H9 (cell line): Measurements from ENCODE around the gene CNDP1. TPM values are rescaled to one million over a fixed set of nuclear protein-coding genes. Genes with fewer than 3 reads are reported as not detected.

Experiments used
- DNase-seq: peaks from one replicate; pipeline ENCODE4 v3.0.0-alpha.2; 2017
- H2AFZ ChIP-seq: one replicate; pipeline ENCODE4 v1.6.1; 2013; ENCODE audit warnings: mild to moderate bottlenecking, low read length, control low read depth, moderate library complexity
- H2AK5ac ChIP-seq: 2 replicates; pipeline ENCODE4 v1.6.1; 2013; ENCODE audit warnings: low read length, control low read depth, mixed read lengths; ENCODE audit not compliant: insufficient read length
- H2BK120ac ChIP-seq: one replicate; pipeline ENCODE4 v1.6.1; 2013; ENCODE audit warnings: low read depth, mild to moderate bottlenecking, low read length, control low read depth, inconsistent platforms; ENCODE audit not compliant: poor library complexity, severe bottlenecking
- H2BK12ac ChIP-seq: 2 replicates; pipeline ENCODE4 v1.6.1; 2013; ENCODE audit warnings: low read length, control low read depth, mixed read lengths, low read depth; ENCODE audit not compliant: insufficient read length
- H2BK15ac ChIP-seq: 2 replicates; pipeline ENCODE4 v1.6.1; 2013; ENCODE audit warnings: low read depth, low read length, control low read depth
- H2BK20ac ChIP-seq: one replicate; pipeline ENCODE4 v1.6.1; 2013; ENCODE audit warnings: low read depth, mild to moderate bottlenecking, low read length, control low read depth, inconsistent platforms; ENCODE audit not compliant: poor library complexity, severe bottlenecking
- H2BK5ac ChIP-seq: 2 replicates; pipeline ENCODE4 v1.6.1; 2013; ENCODE audit warnings: low read length, control low read depth, mixed read lengths; ENCODE audit not compliant: insufficient read length
- H3K14ac ChIP-seq: 2 replicates; pipeline ENCODE4 v1.6.1; 2013; ENCODE audit warnings: low read length, control low read depth; ENCODE audit not compliant: insufficient read depth
- H3K18ac ChIP-seq: 2 replicates; pipeline ENCODE4 v1.6.1; 2013; ENCODE audit warnings: low read depth, mild to moderate bottlenecking, mixed read lengths, low read length, control low read depth; ENCODE audit not compliant: insufficient read length
- H3K23ac ChIP-seq: 2 replicates; pipeline ENCODE4 v1.6.1; 2013; ENCODE audit warnings: low read length, control low read depth, mixed read lengths, low read depth; ENCODE audit not compliant: insufficient read length
- H3K23me2 ChIP-seq: 2 replicates; pipeline ENCODE4 v1.6.1; 2013; ENCODE audit warnings: low read depth, mild to moderate bottlenecking, mixed read lengths, low read length, control low read depth; ENCODE audit not compliant: insufficient read length, poor library complexity, severe bottlenecking
- H3K27ac ChIP-seq: 2 replicates; pipeline ENCODE4 v1.5.1; 2013; ENCODE audit warnings: low read length, control low read depth, mixed read lengths, low read depth; ENCODE audit not compliant: insufficient read length
- H3K27me3 ChIP-seq: 2 replicates; pipeline ENCODE4 v1.6.1; 2013; ENCODE audit warnings: low read length, control low read depth, inconsistent platforms; ENCODE audit not compliant: insufficient read depth
- H3K4ac ChIP-seq: 2 replicates; pipeline ENCODE4 v1.6.1; 2013; ENCODE audit warnings: low read depth, mild to moderate bottlenecking, control low read depth, inconsistent platforms, low read length, moderate library complexity
- H3K4me1 ChIP-seq: 2 replicates; pipeline ENCODE4 v1.6.1; 2013; ENCODE audit warnings: low read length, control low read depth, inconsistent platforms; ENCODE audit not compliant: insufficient read depth
- H3K4me2 ChIP-seq: 2 replicates; pipeline ENCODE4 v1.6.1; 2013; ENCODE audit warnings: low read length, control low read depth, mixed read lengths; ENCODE audit not compliant: insufficient read length, insufficient read depth
- H3K56ac ChIP-seq: 2 replicates; pipeline ENCODE4 v1.6.1; 2013; ENCODE audit warnings: low read depth, mild to moderate bottlenecking, mixed read lengths, low read length, control low read depth; ENCODE audit not compliant: insufficient read length
- H3K79me1 ChIP-seq: 2 replicates; pipeline ENCODE4 v1.6.1; 2013; ENCODE audit warnings: low read depth, mild to moderate bottlenecking, moderate library complexity, low read length, control low read depth, inconsistent platforms; ENCODE audit not compliant: insufficient read depth, poor library complexity, severe bottlenecking
- H3K79me2 ChIP-seq: 2 replicates; pipeline ENCODE4 v1.6.1; 2013; ENCODE audit warnings: low read length, control low read depth, inconsistent platforms; ENCODE audit not compliant: insufficient read depth
- H3K9ac ChIP-seq: 2 replicates; pipeline ENCODE4 v1.6.1; 2013; ENCODE audit warnings: low read length, control low read depth, mixed read lengths; ENCODE audit not compliant: insufficient read length; ENCODE audit errors: extremely low read depth
- H3K9me3 ChIP-seq: one replicate; pipeline ENCODE4 v1.6.1; 2013; ENCODE audit warnings: low read depth, low read length, inconsistent platforms; ENCODE audit not compliant: control insufficient read depth
- H3T11ph ChIP-seq: one replicate; pipeline ENCODE4 v1.6.1; 2013; ENCODE audit warnings: mild to moderate bottlenecking, low read length, control low read depth, inconsistent platforms
- H4K20me1 ChIP-seq: one replicate; pipeline ENCODE4 v1.6.1; 2013; ENCODE audit not compliant: control insufficient read depth, insufficient read length, insufficient read depth
- H4K5ac ChIP-seq: 2 replicates; pipeline ENCODE4 v1.6.1; 2013; ENCODE audit warnings: low read depth, mild to moderate bottlenecking, mixed read lengths, low read length, control low read depth; ENCODE audit not compliant: insufficient read length
- H4K8ac ChIP-seq: replicated peaks from 2 replicates; pipeline ENCODE4 v1.6.1; 2013; ENCODE audit warnings: low read length, control low read depth, mixed read lengths, low read depth; ENCODE audit not compliant: insufficient read length
- H4K91ac ChIP-seq: 2 replicates; pipeline ENCODE4 v1.6.1; 2013; ENCODE audit warnings: low read depth, mild to moderate bottlenecking, moderate library complexity, mixed read lengths, low read length, control low read depth; ENCODE audit not compliant: insufficient read length
- H3K27ac Mint-ChIP-seq, 3 experiments: 2 replicates in 2 of 3; 3 replicates in 1 of 3; pipeline ENCODE4 v1.8.0; 2020 to 2021; ENCODE audit warnings: mixed read lengths in 3 of 3, mild to moderate bottlenecking in 1 of 3, moderate library complexity in 1 of 3
- H3K27me3 Mint-ChIP-seq: 2 replicates; pipeline ENCODE4 v1.8.0; 2021; ENCODE audit warnings: low read depth, mild to moderate bottlenecking, moderate library complexity, mixed read lengths
- H3K36me3 Mint-ChIP-seq, 3 experiments: 2 replicates in 2 of 3; 3 replicates in 1 of 3; pipeline ENCODE4 v1.8.0; 2020 to 2021; ENCODE audit warnings: low read depth in 3 of 3, mixed read lengths in 3 of 3; ENCODE audit not compliant: insufficient read depth in 1 of 3
- H3K4me1 Mint-ChIP-seq, 2 experiments: 2 replicates each; pipeline ENCODE4 v1.8.0; 2020; ENCODE audit warnings: mixed read lengths in 2 of 2
- H3K4me3 Mint-ChIP-seq, 2 experiments: 2 replicates in 1 of 2; 3 replicates in 1 of 2; pipeline ENCODE4 v1.8.0; 2020 to 2021; ENCODE audit warnings: mild to moderate bottlenecking in 2 of 2, mixed read lengths in 2 of 2, moderate library complexity in 1 of 2
- H3K9me3 Mint-ChIP-seq, 2 experiments: 2 replicates in 1 of 2; 3 replicates in 1 of 2; pipeline ENCODE4 v1.8.0; 2020; ENCODE audit warnings: mild to moderate bottlenecking in 2 of 2, mixed read lengths in 2 of 2, moderate library complexity in 1 of 2
- CTCF ChIP-seq: fragments of 200-600 bp; sonication (generic); conservative IDR thresholded peaks from 3 replicates; pipeline ENCODE4 v1.8.0; 2021; ENCODE audit warnings: antibody characterized with exemption, mild to moderate bottlenecking
- WGBS: extraction: QIAGEN DNeasy Blood & Tissue Kit; methylation state at CpG from one replicate; pipeline ENCODE4 v1.1.7; 2013; ENCODE audit warnings: missing lambda C conversion rate, low lambda C conversion rate, mixed read lengths; ENCODE audit not compliant: insufficient read length; ENCODE audit errors: extremely low coverage; 5-methylcytosine and 5-hydroxymethylcytosine counted together
- total RNA-seq: library from RNA; stranded (reverse); gene quantifications from 2 replicates; pipeline ENCODE4 v1.2.1, GENCODE V29; 2021

The CNDP1 gene
- total RNA-seq, 1 experiment from 2014 or later, result not detected

- no peak overlapping the region for H3K14ac ChIP-seq
- no peak overlapping the region for H3K4me3 Mint-ChIP-seq
- no peak overlapping the region for H3K9ac ChIP-seq
- peaks cover 5 to 19% of the 10 kb centered on the region in 2 experiments; a peak in 4 of 5 replicates for H3K9me3 Mint-ChIP-seq
- H2AFZ ChIP-seq, result no peak overlapping the region
- no peak overlapping the region; a peak in 1 of 7 replicates for H3K27ac Mint-ChIP-seq
- no peak overlapping the region for H2BK20ac ChIP-seq
- H2BK5ac ChIP-seq, result no peak overlapping the region
- no peak for TF ChIP-seq CTCF
- peak; percentile 25 for DNase-seq
- H3K36me3 Mint-ChIP-seq, result peaks cover 49 to 56% (median 56%) of the 10 kb centered on the region in 3 experiments
- H3K4ac ChIP-seq, result no peak overlapping the region
- no peak overlapping the region for H3K18ac ChIP-seq
- H4K5ac ChIP-seq, result no peak overlapping the region
- H3K79me2 ChIP-seq, result no peaks in the 10 kb centered on the region
- peaks cover 3% of the 10 kb centered on the region for H3K27me3 Mint-ChIP-seq
- H3K23me2 ChIP-seq, result no peaks in the 10 kb centered on the region
- H2BK12ac ChIP-seq, result no peak overlapping the region
- H3K27ac ChIP-seq, result no peak overlapping the region
- H2BK120ac ChIP-seq, result no peak overlapping the region
- no peak overlapping the region for H3K56ac ChIP-seq
- no CpG with 5 or more reads among the region's 23 CpGs for WGBS
- H3K23ac ChIP-seq, result no peak overlapping the region
- no peaks in the 10 kb centered on the region for H3K27me3 ChIP-seq
- no peak overlapping the region for H4K91ac ChIP-seq
- no peaks in the 10 kb centered on the region for H4K20me1 ChIP-seq
- H2AK5ac ChIP-seq, result no peak overlapping the region
- H3K79me1 ChIP-seq, result no peaks in the 10 kb centered on the region
- H3T11ph ChIP-seq, result no peak overlapping the region
- H2BK15ac ChIP-seq, result no peak overlapping the region
- no peak overlapping the region for H3K4me2 ChIP-seq
- H3K4me1 ChIP-seq, result no peaks in the 10 kb centered on the region
- H3K4me1 Mint-ChIP-seq, result peaks cover 0 to 5% of the 10 kb centered on the region in 2 experiments; a peak in 1 of 4 replicates
- no peak overlapping the region for H4K8ac ChIP-seq
- no peaks in the 10 kb centered on the region for H3K9me3 ChIP-seq
These were observed 11.4 kb upstream of the CNDP1 start for GRCh38 chr18:74522635-74523548.
